Anterior cingulate cortex (tissue), 58 donors: Measurements from ENCODE around the gene C9orf43.
"Not testable (repeated sequence)": the region's sequence is repeated elsewhere in the genome, so short reads cannot be mapped to it uniquely, and the experiment has no call there.

Experiments used
- DNase-seq, 58 donors: peaks; one replicate each; lab custom pipeline; 2025; lab: John Stamatoyannopoulos, UW

C9orf43 gene

DNA sequence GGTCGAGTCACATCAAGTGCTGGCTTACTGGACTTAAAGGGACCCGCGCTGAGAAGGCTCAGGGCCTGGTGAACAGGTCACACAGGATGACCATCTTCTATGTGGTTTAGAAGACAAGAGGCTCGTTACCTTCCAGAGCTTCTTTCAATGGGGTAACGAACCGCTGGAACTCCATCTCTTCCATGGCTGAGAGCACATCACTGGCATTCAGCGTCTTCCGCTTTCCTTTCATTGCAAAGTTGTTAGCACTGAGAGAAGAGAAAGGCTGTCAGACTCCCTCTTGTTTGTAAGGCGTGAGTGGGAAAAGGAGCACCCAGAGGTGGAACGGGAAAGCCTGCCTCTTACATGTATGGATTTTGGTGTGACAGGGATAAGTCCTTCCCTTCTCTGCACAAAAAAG lies 1.1 kb upstream of the C9orf43 start:
- no peak for DNase-seq

DNA sequence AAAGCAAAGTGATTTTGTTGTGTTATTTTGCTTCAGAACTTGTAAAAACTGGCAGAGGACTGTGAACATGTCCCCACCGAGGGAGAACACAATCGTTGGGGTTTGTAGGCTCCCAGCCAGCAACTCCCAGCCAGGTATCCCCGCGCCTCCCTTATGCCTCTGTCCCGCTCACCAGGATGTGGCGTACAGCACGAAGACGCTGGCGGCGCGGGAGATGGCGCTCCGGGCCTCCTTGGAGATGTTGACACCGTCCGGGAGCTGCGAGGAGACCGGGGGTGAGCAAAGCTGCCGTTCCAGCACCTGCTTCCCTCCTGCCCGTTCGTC lies 702 bp upstream of the C9orf43 start:
- DNase-seq = peak in 5 of 58 donors; percentile 41 to 75 (median 58)

DNA sequence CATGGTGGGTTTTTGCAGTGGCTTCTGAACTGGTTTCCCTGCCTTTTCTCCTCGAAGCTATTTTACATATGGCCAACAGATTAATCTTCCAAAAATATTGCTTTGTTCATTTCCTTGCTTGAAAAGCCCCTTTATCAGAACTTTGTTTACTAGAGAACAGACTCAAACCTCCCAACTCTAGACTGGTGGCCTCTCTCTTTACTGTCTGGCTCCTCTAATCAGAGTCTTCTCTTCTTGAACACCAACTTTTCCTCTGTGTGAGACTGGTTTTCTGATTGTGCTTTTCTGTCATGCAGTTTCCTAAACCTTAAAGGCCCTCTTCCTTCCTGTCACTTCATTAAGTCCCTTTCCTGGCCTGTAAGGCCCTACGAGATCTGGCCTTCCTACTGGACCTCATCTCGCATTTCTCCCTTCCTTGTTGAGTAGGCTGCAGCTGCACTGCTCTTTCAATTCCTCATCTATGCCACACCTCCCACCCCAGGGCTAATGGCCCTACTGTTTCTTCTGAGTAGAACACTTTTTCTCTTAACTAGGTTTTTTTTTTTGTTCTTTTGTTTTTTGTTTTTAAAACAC lies 5.7 kb downstream of the C9orf43 start:
- DNase-seq = peak in 1 of 58 donors; percentile 2

- no peak for DNase-seq
These were observed 6.8 kb downstream of the C9orf43 start for GRCh38 chr9:113417370-113417769.

- DNase-seq = no peak
These were observed 11.2 kb downstream of the C9orf43 start for GRCh38 chr9:113421726-113422125.

- DNase-seq = no peak
These were observed 14.5 kb downstream of the C9orf43 start for GRCh38 chr9:113425072-113425471.

DNA sequence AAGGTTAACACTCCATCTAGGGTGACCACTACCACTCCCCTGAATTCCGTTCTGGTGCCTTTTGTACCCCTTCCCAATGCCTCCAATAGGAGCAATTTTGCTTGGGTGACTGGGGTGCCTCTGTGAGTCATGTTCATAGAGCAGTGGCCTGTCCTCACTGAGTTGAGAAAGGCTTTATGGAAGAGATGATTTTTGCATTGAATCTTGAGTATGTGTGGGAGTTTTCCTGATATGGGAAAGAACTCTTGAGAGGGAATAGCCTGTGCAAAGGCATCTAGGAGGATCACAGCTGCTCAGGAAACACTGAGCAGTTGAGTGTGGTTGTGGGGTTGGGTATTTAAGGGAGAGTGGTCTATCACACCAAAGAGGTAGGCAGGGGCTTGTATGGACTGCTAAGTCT lies 16.2 kb downstream of the C9orf43 start:
- no peak for DNase-seq

DNA sequence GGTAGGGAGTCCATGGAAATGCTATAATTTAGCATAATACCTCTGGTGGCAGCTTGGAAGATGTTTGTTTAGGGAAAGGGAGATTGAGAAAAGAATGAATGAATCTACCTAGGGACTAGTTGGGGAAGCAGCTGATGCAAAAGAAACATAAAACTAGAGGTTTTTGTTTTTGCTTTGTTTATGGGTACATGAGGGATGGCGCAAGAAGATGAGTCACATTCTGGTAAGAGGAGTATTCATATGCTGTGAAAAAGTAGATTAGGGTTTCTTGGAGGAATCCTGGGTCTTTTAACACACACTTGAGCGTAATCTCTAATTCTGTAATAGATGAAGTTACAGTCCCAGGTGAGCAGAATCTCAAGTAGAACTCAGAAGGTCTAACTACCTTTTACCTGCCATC lies 17.1 kb downstream of the C9orf43 start:
- DNase-seq = no peak

GRCh38 chr9:113428062-113428615 lies 17.6 kb downstream of the C9orf43 start:
- no peak for DNase-seq

GRCh38 chr9:113431191-113431590 lies 20.6 kb downstream of the C9orf43 start:
- no peak for DNase-seq

DNA sequence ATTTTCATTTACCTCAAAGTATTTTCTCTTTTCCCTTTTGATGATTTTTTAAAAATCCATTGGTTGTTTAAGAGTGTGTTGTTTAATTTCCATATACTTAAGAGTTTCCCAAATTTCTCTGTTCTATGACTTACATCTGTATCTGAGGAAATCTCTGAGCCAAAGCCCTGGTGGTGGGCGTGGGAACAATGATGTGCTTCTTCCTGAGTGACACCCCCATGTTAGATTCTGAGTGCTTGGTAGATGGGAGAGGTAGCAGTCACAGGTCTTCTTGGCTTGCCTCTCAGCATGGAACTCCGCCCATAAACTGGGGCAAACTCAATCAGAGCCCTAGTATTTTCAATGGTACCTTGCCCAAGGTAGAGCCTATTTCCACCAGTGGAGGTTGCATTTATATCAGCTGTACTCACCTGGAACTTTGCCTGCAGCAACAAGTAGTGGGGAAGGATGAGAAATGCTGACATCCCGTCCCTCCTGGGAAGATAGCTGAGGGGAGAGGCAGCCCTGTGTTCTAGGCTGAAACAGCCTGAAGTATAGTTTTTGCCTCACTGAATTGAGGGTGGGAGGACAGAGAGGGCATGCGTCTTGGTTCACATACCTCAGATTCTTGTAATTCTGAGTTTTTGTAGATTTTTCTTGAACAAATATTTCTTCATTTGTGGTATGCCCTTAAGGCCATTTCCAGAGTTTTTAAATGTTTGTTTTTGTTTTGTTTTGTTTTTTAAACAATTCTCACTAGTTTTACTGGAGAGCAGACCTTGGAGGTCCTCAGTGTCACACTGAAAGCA lies 26.4 kb downstream of the C9orf43 start:
- DNase-seq = no peak

DNA sequence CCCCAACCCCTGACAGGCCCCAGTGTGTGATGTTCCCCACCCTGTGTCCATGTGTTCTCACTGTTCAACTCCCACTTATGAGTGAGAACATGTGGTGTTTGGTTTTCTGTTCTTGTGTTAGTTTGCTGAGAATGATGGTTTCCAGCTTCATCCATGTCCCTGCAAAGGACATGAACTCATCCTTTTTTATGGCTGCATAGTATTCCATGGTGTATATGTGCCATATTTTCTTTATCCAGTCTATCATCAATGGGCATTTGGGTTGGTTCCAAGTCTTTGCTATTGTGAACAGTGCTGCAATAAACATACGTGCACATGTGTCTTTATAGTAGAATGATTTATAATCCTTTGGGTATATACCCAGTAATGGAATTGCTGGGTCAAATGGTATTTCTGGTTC lies 27.2 kb downstream of the C9orf43 start:
- not testable (repeated sequence) for DNase-seq

DNA sequence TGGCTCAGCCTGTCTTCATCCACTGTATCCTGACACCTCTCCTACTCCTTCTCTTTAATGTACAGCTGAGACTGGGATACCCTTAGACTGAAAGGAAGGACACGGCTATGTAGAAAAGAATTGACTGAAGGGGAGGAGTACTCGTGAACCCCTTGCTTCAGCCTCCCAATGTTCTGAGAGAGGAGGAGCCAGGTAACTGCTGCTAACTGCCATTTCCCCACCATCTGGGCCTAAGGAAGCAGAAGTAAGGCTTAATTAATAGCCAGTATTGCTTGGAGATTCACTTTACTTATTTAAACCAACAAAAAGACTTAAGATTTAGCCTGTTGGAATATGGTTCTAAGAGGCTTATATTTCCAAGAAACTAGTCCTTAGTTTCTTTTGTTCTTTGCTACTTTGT lies 34.2 kb downstream of the C9orf43 start:
- no peak for DNase-seq

DNA sequence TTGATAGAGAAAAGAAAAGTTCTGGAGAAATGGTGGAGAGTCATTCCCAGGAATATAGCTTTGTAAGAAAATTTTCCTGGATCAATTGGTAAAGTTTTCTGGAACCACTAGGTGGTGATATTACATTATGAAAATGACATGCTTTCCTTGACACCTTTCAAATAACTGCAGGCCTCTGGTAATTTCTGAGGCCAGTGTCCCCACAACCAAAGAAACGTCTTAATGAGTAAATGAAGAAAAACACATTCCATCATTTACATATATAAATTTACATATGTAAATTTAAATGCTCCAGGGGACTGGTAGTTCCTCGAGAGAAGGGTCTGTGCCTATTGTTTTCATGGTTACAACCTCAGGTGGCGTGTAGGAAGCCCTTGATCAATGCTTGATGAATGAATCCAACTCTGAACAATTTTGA lies 35.8 kb downstream of the C9orf43 start:
- DNase-seq = peak in 1 of 58 donors; percentile 46

DNA sequence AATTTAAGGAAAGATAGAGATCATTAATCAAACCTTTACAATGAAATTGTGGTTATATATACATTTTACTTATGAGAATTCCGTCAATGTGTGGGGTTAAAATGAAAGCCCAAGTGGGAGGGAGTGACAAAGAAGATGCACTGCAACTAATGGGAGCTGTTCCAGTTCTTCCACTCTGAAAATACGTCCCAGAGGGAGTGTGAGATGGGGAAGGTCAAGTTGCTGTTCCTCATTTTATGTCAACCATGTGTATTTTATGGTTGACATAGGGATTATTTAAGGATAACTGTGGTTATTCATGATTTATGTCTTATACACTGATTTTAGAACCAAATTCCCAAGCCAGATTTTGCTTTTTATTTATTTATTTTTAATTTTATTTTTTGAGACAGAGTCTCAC lies 38.8 kb downstream of the C9orf43 start:
- no peak for DNase-seq

- DNase-seq = no peak
These were observed 41.6 kb downstream of the C9orf43 start for GRCh38 chr9:113452113-113452605.

DNA sequence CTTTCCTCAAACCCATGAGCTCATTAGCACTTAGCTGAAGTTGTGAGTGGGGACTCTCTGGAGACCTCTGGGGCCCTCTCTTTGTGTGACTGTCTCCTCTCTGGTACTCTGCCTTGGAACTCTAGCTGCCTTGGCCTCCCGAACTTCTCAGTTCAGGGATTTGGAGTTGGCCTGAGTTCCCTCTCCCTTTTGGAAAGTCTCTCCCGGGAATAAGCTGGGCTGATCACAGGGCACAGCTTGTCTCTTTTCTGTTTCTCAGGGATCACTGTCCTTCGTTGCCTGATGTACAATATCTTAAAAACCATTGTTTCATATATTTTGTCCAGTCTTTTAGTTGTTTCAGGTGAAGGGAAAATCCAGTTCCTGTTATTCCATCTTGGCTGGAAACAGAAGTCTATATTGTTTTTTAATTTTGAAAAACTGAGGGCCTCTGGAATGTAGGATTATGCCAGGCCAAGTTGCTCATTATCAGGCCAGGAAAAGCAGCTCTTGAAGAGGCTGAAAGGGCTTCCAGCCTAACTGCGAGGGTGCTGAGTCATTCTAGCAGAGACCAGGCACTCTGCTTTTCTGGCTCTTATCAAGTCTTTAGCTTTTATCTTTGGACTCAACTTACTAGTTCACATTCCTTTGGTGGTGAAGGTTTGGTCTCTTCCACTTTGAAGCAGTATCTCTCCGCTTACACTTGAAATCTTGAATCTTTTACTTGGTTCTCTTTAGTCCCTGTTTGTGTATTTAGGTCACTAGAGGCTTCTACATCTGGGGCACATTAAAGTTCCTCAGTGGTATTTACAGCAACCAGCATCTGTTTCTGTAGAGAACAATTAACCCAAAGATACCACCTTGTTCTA lies 44.6 kb downstream of the C9orf43 start:
- DNase-seq = peak in 2 of 58 donors; percentile 2 to 10

GRCh38 chr9:113456235-113456634 lies 45.7 kb downstream of the C9orf43 start:
- DNase-seq = no peak

DNA sequence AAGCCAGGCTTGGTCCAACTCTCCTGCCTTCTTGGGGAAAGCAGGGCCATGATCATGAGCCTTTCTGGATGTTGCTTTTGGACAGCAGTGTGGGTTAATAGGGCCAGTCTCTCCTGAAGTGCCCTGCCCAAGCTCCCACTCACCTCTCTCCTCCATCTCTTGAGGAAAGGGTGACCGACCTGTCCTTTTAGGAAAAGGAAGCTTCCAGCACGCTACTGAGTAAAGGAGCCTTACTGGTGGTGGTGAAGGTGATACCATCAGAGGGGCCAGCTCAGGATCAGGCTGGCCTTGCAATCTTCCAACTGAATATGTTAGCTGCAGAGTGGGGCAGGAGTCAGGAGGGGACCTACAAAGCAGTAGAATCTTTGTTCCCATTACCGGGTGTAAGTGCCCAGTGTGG lies 50.7 kb downstream of the C9orf43 start:
- DNase-seq = no peak

GRCh38 chr9:113461943-113462342 lies 51.4 kb downstream of the C9orf43 start:
- DNase-seq = no peak

GRCh38 chr9:113462781-113463286 lies 52.3 kb downstream of the C9orf43 start:
- DNase-seq = peak in 2 of 58 donors; percentile 12 to 13
